Renal cortex interstitium (tissue), 11 donors: ENCODE results near the gene RABAC1. TPM values are rescaled to one million over a fixed set of nuclear protein-coding genes. Genes with fewer than 3 reads are reported as not detected.

ENCODE experiments used
- DNase-seq, 11 donors: peaks; one replicate each; pipeline ENCODE4 v3.0.0-alpha.2; 2013; ENCODE audit warnings: low read depth in 9 of 11, low spot score in 4 of 11; ENCODE audit errors: extremely low read depth in 1 of 11
- polyA plus RNA-seq, 3 donors: library from polyadenylated mRNA; unstranded; fragments of 120-200 nt; gene quantifications; one replicate each; pipeline ENCODE4 v1.2.1, GENCODE V29; 2013; ENCODE audit not compliant: insufficient read length in 3 of 3

RABAC1 gene
- polyA plus RNA-seq, 3 donors, result 47.5 to 85.4 (median 81.1) TPM

GRCh38 chr19:41913538-41914423 is 45.3 kb downstream of the RABAC1 start:
- no peak for DNase-seq

GRCh38 chr19:41912899-41913537 is 46.1 kb downstream of the RABAC1 start:
- DNase-seq, result no peak

- no peak for DNase-seq
Observed at GRCh38 chr19:41911889-41912731, 47.0 kb downstream of the RABAC1 start.

GRCh38 chr19:41910992-41911888 is 47.9 kb downstream of the RABAC1 start:
- DNase-seq, result no peak

- no peak for DNase-seq
Observed at GRCh38 chr19:41910240-41910991, 48.7 kb downstream of the RABAC1 start.

- DNase-seq, result no peak
Observed at GRCh38 chr19:41909706-41910105, 49.4 kb downstream of the RABAC1 start.

- no peak for DNase-seq
Observed at GRCh38 chr19:41908724-41909464, 50.2 kb downstream of the RABAC1 start.

- no peak for DNase-seq
Observed at GRCh38 chr19:41907994-41908615, 51.0 kb downstream of the RABAC1 start.

- no peak for DNase-seq
Observed at GRCh38 chr19:41906916-41907680, 52.0 kb downstream of the RABAC1 start.

Other genes starting within 250 kb of the RABAC1 start
- under 1 TPM; 0.06 to 0.22 (median 0.17) TPM for gene CEACAM6, start 203.8 kb downstream of the RABAC1 start, polyA plus RNA-seq
- under 1 TPM in 2 of 3 donors, not detected in 1; 0.09 to 0.15 TPM for gene CEACAM3, start 162.7 kb downstream of the RABAC1 start, polyA plus RNA-seq
- gene LYPD4, start 114.6 kb downstream of the RABAC1 start, polyA plus RNA-seq, result not detected
- not detected for gene DMRTC2, start 114.3 kb downstream of the RABAC1 start, polyA plus RNA-seq
- gene RPS19, start 99.1 kb downstream of the RABAC1 start, polyA plus RNA-seq, result 1,000 to 10,000 TPM; 1,302 to 1,867 (median 1,631) TPM
- 1 to 10 TPM in 2 of 3 donors, under 1 TPM in 1; 0.53 to 1.7 (median 1.6) TPM for gene CD79A, start 82.0 kb downstream of the RABAC1 start, polyA plus RNA-seq
- 10 to 100 TPM; 40.1 to 63.7 (median 50.7) TPM for gene ARHGEF1, start 76.1 kb downstream of the RABAC1 start, polyA plus RNA-seq
- gene ERFL, start 30.9 kb downstream of the RABAC1 start, polyA plus RNA-seq, result under 1 TPM; 0.06 to 0.21 (median 0.12) TPM
- gene ATP1A3, start 34.9 kb upstream of the RABAC1 start, polyA plus RNA-seq, result under 1 TPM in 2 of 3 donors, not detected in 1; 0.39 to 0.99 TPM
- gene GRIK5, start 110.9 kb upstream of the RABAC1 start, polyA plus RNA-seq, result 10 to 100 TPM; 19.0 to 33.6 (median 23.2) TPM
- gene ZNF574, start 116.8 kb upstream of the RABAC1 start, polyA plus RNA-seq, result 10 to 100 TPM; 11.2 to 18.4 (median 15.4) TPM
- gene POU2F2, start 173.1 kb upstream of the RABAC1 start, polyA plus RNA-seq, result 1 to 10 TPM in 1 of 3 donors, under 1 TPM in 2; 0.67 to 1.3 (median 0.92) TPM